ENCODE data around the gene SDF4.
A peak's percentile ranks its signal among the peaks of the same experiment; 100 is the strongest.

Gene SDF4

GRCh38 chr1:1231400-1232207, at the start of gene SDF4:
SDF4 (minus strand) TSS chr1:1232001; CDS start chr1:1228772, 3,229 bp downstream.
- H3K4me3 ChIP-seq (replicated peaks in 1 of 2; ENCODE audit: low read depth in 2 of 2, low read length in 2 of 2), result peak within 1 kb of the TSS; percentile 75 to 89
- DNase-seq (ENCODE audit: low read depth in 2 of 2), result peak; percentile 96 to 98
- TF ChIP-seq CTCF (IDR thresholded peaks at IDR 0.05; ENCODE audit: low read depth, low read length), result no peak

GRCh38 chr1:1280782-1281481, 49.1 kb upstream of the SDF4 start:
- DNase-seq (ENCODE audit: low read depth in 2 of 2), result no peak
- no peak for TF ChIP-seq CTCF (IDR thresholded peaks at IDR 0.05; ENCODE audit: low read depth, low read length)
- no peak overlapping the region for H3K4me3 ChIP-seq (replicated peaks in 1 of 2; ENCODE audit: low read depth in 2 of 2, low read length in 2 of 2)

GRCh38 chr1:1279028-1279427, 47.2 kb upstream of the SDF4 start:
- TF ChIP-seq CTCF (IDR thresholded peaks at IDR 0.05; ENCODE audit: low read depth, low read length), result no peak
- DNase-seq (ENCODE audit: low read depth in 2 of 2), result no peak
- no peak overlapping the region for H3K4me3 ChIP-seq (replicated peaks in 1 of 2; ENCODE audit: low read depth in 2 of 2, low read length in 2 of 2)

GRCh38 chr1:1278620-1279019, 46.8 kb upstream of the SDF4 start:
- TF ChIP-seq CTCF (IDR thresholded peaks at IDR 0.05; ENCODE audit: low read depth, low read length), result no peak
- DNase-seq (ENCODE audit: low read depth in 2 of 2), result no peak
- H3K4me3 ChIP-seq (replicated peaks in 1 of 2; ENCODE audit: low read depth in 2 of 2, low read length in 2 of 2), result no peak overlapping the region

GRCh38 chr1:1275836-1276235, 44.0 kb upstream of the SDF4 start:
- no peak overlapping the region for H3K4me3 ChIP-seq (replicated peaks in 1 of 2; ENCODE audit: low read depth in 2 of 2, low read length in 2 of 2)
- TF ChIP-seq CTCF (IDR thresholded peaks at IDR 0.05; ENCODE audit: low read depth, low read length), result no peak
- no peak for DNase-seq (ENCODE audit: low read depth in 2 of 2)

GRCh38 chr1:1274931-1275431, 43.2 kb upstream of the SDF4 start:
- no peak for DNase-seq (ENCODE audit: low read depth in 2 of 2)
- TF ChIP-seq CTCF (IDR thresholded peaks at IDR 0.05; ENCODE audit: low read depth, low read length), result no peak
- H3K4me3 ChIP-seq (replicated peaks in 1 of 2; ENCODE audit: low read depth in 2 of 2, low read length in 2 of 2), result no peak overlapping the region

Data from cardiac fibroblast (primary cell).